Testis (tissue), 3 donors: ENCODE measurements around the gene DRAXIN. TPM values are rescaled to one million over a fixed set of nuclear protein-coding genes. Genes with fewer than 3 reads are reported as not detected.

Source experiments
- DNase-seq: peaks from one replicate; pipeline ENCODE4 v3.0.0-alpha.2; 2019
- H3K27ac ChIP-seq, 2 donors: fragments of 200-600 bp; sonication (generic); one replicate each; pipeline ENCODE4 v1.5.1; 2019
- H3K27me3 ChIP-seq: fragments of 200-600 bp; sonication (generic); one replicate; pipeline ENCODE4 v1.5.1; 2019
- H3K36me3 ChIP-seq: fragments of 200-600 bp; sonication (generic); one replicate; pipeline ENCODE4 v1.5.1; 2017; ENCODE audit warnings: low read depth; ENCODE audit errors: missing control alignments
- H3K4me1 ChIP-seq: fragments of 200-600 bp; sonication (generic); one replicate; pipeline ENCODE4 v1.5.1; 2019
- H3K4me3 ChIP-seq, 2 donors: fragments of 200-600 bp; sonication (generic); one replicate each; pipeline ENCODE4 v1.5.1; 2017 to 2019
- H3K9me3 ChIP-seq: fragments of 200-600 bp; sonication (generic); one replicate; pipeline ENCODE4 v1.5.1; 2017
- POLR2A ChIP-seq: fragments of 450-650 bp; IDR thresholded peaks from one replicate; pipeline ENCODE4 v1.6.1; 2017; ENCODE audit warnings: antibody characterized with exemption, mild to moderate bottlenecking, moderate library complexity
- WGBS, 2 donors: methylation state at CpG; one replicate each; pipeline ENCODE4 v1.1.5; 2018; 5-methylcytosine and 5-hydroxymethylcytosine counted together
- intact Hi-C: fragments of 100-400 bp; cut with DNase I; formaldehyde crosslinking; loops from one replicate; pipeline ENCODE4 v1.15.1; 2023; ENCODE audit warnings: low total_unique reads
- polyA plus RNA-seq: library from polyadenylated mRNA; stranded (reverse); fragments of 350-450 nt; fragmentation: Illumina TruSeq; extraction: RNeasy Lipid Tissue Mini Kit (QIAGEN cat#74804); gene quantifications from one replicate; pipeline ENCODE4 v1.2.3, GENCODE V29; 2014; ENCODE audit warnings: low read depth, low replicate concordance; ENCODE audit not compliant: insufficient read depth
- total RNA-seq, 2 donors: library from RNA; depleted of rRNA; stranded (reverse); fragments of >200 nt; gene quantifications; one replicate each; pipeline ENCODE4 v1.2.3, GENCODE V29; 2016
- TF ChIP-seq, protein P1 (sequence below), 3 experiments: fragments of 450-650 bp in 2 of 3; fragments of 200-600 bp in 1 of 3; sonication (generic) in 1 of 3; IDR thresholded peaks; one replicate each; pipeline ENCODE4 v1.5.1; 2016 to 2019; ENCODE audit warnings: antibody characterized with exemption in 3 of 3, mild to moderate bottlenecking in 2 of 3, moderate library complexity in 1 of 3

Gene DRAXIN
- total and polyA plus RNA-seq, 3 donors from 2014 or later, result 0.53 to 0.93 (median 0.79) TPM

DNA sequence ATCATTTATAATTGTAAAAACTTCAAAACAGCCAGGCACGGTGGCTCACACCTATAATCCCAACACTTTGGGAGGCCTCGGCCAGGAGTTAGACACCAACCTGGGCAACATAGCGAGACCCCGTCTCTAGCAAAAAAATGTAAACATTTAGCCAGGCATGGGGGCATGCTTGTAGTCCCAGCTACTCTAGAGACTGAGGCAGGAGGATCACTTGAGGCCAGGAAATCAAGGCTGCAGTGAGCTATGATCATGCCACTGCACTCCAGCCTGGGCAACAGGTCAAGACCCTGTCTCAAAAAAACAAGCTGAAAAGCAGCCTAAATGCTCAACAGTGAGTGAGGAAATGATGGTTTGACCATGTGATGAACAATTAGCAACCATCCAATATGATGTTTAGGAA is 77.8 kb downstream of the DRAXIN start:
- Histone ChIP-seq H3K4me1 (peaks cover 8% of the 10 kb centered on the region), H3K27ac (no peak overlapping the region), H3K9me3 (no peaks in the 10 kb centered on the region), H3K27me3 (no peaks in the 10 kb centered on the region), H3K36me3 (no peaks in the 10 kb centered on the region), H3K4me3 (no peak overlapping the region)
- TF ChIP-seq, protein P1, sequence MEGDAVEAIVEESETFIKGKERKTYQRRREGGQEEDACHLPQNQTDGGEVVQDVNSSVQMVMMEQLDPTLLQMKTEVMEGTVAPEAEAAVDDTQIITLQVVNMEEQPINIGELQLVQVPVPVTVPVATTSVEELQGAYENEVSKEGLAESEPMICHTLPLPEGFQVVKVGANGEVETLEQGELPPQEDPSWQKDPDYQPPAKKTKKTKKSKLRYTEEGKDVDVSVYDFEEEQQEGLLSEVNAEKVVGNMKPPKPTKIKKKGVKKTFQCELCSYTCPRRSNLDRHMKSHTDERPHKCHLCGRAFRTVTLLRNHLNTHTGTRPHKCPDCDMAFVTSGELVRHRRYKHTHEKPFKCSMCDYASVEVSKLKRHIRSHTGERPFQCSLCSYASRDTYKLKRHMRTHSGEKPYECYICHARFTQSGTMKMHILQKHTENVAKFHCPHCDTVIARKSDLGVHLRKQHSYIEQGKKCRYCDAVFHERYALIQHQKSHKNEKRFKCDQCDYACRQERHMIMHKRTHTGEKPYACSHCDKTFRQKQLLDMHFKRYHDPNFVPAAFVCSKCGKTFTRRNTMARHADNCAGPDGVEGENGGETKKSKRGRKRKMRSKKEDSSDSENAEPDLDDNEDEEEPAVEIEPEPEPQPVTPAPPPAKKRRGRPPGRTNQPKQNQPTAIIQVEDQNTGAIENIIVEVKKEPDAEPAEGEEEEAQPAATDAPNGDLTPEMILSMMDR (IDR thresholded peaks at IDR 0.05), result no peak
- TF ChIP-seq POLR2A, result no peak
- WGBS, 2 donors, result 86 to 95% methylated on average over 2 to 4 of the region's 4 CpGs
- intact Hi-C loops, result no loop called here
- DNase-seq, result no peak

DNA sequence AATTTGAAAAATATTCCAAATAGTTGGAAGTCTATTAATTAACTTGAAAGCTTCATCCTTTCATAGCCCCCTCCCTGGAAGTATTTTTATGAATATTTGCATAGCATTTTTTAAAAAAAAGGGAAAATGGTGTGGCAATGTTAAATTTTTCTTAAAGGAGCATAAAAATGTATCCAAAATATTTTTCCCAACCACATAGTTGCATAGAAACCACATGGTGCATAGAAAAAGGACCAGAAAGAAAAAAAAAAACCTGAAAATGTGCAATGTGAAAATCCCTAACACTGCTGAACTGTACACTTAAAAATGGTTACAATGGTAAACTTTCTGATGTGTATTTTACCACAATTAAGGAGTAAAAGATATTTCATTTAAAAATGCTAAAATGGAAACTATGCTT is 78.5 kb downstream of the DRAXIN start:
- no peak for DNase-seq
- H3K4me3 ChIP-seq, result no peak overlapping the region
- H3K27ac ChIP-seq, result no peak overlapping the region
- peaks cover 8% of the 10 kb centered on the region for H3K4me1 ChIP-seq
- no peaks in the 10 kb centered on the region for H3K27me3 ChIP-seq
- TF ChIP-seq POLR2A, result no peak
- TF ChIP-seq, protein P1 (IDR thresholded peaks at IDR 0.05), result no peak
- H3K36me3 ChIP-seq, result no peaks in the 10 kb centered on the region
- intact Hi-C loops, result no loop called here
- H3K9me3 ChIP-seq, result no peaks in the 10 kb centered on the region

DNA sequence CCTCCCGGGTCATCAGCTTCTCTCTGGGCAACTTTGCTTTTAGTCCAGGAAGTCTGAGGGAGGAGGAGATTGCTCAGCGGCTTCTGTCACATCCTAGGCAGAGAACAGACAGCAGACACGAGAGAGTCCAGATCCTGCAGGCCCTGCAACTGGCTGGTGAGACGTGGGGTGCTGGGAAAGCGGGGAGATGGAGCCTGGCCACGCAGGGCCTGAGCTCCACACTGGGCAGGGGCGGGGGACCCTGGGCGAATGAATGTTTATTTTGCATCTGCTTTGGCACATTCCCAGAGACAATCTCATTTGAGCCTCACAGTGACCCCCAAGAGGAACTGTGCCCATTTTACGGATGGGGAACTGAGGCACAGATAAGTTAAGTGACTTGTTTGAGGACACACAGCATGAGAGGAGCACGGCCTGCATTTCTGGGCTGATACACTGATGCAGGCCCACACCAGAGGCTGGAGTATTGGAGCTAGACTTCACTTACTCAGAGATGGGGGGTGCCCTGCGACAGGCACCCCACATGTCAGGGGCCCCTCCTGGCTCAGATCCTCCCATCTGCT is 80.1 kb downstream of the DRAXIN start:
- 76 to 83% methylated on average over 9 to 11 of the region's 11 CpGs for WGBS, 2 donors
- no peak for DNase-seq
- H3K4me1 ChIP-seq, result peaks cover 8% of the 10 kb centered on the region
- H3K4me3 ChIP-seq, result no peak overlapping the region
- no peak for TF ChIP-seq POLR2A
- TF ChIP-seq, protein P1 (IDR thresholded peaks at IDR 0.05), result no peak
- no peaks in the 10 kb centered on the region for H3K27me3 ChIP-seq
- no peaks in the 10 kb centered on the region for H3K9me3 ChIP-seq
- intact Hi-C loops, result no loop called here
- no peak overlapping the region for H3K27ac ChIP-seq
- H3K36me3 ChIP-seq, result no peaks in the 10 kb centered on the region

DNA sequence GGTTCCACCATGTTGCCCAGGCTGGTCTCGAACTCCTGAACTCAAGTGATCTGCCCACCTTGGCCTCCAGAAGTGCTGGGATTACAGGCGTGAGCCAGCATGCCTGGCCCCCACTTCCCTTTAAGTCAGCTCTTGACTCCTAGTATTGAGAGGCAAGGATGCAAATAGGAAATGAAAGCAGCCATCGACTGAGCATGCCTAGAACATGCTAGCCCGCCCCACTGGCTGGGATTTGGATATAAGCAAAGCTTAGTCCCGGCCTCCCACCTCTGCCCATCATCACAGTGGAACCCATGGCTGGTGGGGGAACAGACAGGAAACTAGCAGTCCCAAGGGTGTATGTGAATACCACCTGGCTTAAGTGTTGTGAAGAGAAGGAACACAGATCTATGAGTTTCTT is 80.9 kb downstream of the DRAXIN start:
- Histone ChIP-seq H3K27me3 (no peaks in the 10 kb centered on the region), H3K9me3 (no peaks in the 10 kb centered on the region), H3K4me1 (peaks cover 8% of the 10 kb centered on the region), H3K36me3 (no peaks in the 10 kb centered on the region), H3K27ac (no peak overlapping the region), H3K4me3 (no peak overlapping the region)
- TF ChIP-seq POLR2A, result no peak
- TF ChIP-seq, protein P1 (IDR thresholded peaks at IDR 0.05), result no peak
- WGBS, 2 donors, result 62 to 73% methylated on average over 5 of the region's 5 CpGs
- intact Hi-C loops, result no loop called here
- no peak for DNase-seq

DNA sequence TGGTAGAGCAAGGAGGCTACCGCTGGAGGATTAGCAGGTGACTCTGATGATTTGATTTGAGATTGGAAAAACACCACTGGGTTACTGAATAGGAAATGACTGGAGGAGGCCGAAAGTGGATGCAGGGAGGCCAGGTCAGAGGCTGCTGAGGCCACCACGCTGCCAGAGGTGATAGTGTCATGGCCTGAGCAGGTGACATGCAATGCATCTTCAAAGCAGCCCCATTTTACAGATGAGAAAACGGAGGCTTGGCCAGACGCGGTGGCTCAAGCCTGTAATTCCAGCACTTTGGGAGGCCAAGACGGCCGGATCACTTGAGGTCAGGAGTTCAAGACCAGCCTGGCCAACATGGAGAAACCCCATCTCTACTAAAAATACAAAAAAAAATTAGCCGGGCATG is 83.2 kb downstream of the DRAXIN start:
- Histone ChIP-seq H3K27ac (no peak overlapping the region), H3K4me3 (no peak overlapping the region), H3K4me1 (no peaks in the 10 kb centered on the region), H3K9me3 (no peaks in the 10 kb centered on the region), H3K36me3 (no peaks in the 10 kb centered on the region), H3K27me3 (no peaks in the 10 kb centered on the region)
- no peak for TF ChIP-seq POLR2A
- TF ChIP-seq, protein P1 (IDR thresholded peaks at IDR 0.05), result no peak
- 96% methylated on average over 9 of the region's 9 CpGs for WGBS, 2 donors
- intact Hi-C loops, result no loop called here
- DNase-seq, result no peak
